C1 segment of cervical spinal cord (tissue), 14 donors: ENCODE data around the gene FAM98C.
"Not testable (repeated sequence)": the region's sequence is repeated elsewhere in the genome, so short reads cannot be mapped to it uniquely, and the experiment has no call there.

ENCODE experiments used
- DNase-seq, 14 donors: peaks; one replicate each; lab custom pipeline; 2025; lab: John Stamatoyannopoulos, UW

The FAM98C gene

GRCh38 chr19:38402967-38403674 lies at the start of gene FAM98C:
FAM98C (plus strand) TSS chr19:38403093; CDS start chr19:38403154, 61 bp downstream.
- peak; percentile 82 to 98 (median 94) for DNase-seq

GRCh38 chr19:38355728-38356725 lies 46.9 kb upstream of the FAM98C start:
- no peak for DNase-seq

DNA sequence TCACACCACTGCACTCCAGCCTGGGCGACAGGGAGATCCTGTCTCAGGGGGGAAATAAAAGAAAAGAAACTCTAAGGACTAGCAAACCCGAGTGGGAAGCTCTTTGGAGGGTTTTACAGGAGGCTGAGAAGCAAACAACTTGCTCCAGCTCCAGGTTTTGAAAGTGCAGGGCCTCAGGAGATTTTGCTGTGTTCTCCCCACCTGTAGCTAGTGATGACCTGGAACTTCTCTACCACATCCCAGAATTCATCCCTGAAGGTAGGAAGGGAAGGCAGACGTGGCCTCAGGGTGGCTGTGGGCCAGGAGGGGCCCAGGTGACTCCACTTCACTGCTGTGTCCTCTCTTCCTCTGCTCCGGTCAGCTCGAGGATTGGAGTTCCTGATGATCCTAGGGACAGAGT lies 44.8 kb upstream of the FAM98C start:
- no peak for DNase-seq

DNA sequence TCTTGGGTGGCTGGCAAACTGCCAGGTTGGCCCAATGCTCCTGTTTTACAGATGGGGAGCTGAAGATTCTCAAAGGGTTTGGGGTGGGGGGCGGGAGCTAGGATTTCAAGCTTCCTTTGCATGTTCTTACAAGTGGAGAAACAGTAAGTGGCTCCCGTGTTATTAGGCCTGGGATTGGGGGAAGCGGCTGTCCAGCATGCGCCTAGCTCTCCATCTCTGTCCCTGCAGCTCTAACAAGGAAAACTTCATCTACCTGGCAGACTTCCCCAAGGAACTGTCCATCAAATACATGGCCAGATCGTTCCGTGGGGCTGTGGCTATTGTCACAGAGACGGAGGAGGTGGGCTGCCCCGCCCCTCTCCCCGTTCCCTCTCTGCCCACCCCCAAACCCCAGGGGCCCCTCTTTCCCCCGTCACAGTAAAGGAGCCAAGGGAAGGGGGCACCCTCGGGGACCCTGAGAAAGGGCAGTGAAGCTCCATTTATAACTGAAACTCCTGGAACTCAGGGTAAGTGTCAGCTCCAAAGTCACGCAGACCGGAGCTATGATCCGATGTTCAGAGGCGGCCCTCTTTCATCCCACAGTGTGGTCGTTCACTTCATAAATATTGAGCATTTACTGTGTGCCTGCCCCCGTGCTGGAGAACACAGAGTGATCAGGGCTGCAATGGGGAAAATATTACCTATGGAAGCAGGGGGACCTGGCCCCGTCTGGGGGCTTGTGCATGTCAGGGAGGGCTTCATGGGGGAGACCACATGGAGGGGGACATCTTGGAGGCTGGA lies 43.5 kb upstream of the FAM98C start:
- no peak for DNase-seq

- no peak for DNase-seq
Measured at GRCh38 chr19:38360351-38360750, 42.5 kb upstream of the FAM98C start.

DNA sequence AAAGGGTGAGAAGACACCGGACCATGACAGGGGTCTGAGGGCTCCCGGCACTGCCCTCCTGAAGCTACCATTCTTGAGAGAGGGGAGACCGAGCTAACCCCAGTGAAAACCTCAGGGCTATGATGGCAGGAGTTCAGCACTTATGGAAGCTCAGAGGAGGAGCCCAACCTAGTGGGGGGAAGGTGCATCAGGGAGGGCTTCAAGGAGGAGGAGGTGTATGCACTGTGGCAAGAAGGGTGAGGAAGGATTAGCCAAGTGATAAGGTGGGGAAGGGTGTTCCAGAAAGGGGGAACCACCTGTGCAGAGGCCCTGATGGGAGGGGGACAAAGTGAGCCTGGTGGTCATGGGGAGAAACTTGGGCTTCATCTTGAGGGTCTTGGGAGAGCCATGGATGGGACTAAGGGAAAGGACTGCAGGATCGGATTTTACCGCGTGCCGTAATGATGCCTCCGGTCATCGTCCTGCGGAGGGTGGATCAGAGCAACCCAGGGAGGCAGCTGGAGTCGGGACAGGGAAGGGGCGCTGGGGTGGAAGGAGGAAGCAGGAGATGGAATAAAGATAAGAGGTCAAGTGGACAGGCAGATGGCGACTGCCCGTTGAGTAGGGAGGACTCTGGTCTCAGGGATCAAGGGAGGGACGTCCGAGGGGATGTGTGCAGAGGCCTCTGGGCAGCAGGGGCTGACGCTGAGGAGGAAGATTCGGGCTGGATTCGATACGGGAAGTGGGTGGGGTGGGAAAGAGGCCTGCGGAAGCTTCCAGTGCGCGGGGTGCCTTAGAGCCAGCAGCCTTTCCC lies 41.9 kb upstream of the FAM98C start:
- DNase-seq, result no peak

- peak in 9 of 14 donors; percentile 5 to 71 (median 34) for DNase-seq
Measured at GRCh38 chr19:38361633-38362075, 41.2 kb upstream of the FAM98C start.

DNA sequence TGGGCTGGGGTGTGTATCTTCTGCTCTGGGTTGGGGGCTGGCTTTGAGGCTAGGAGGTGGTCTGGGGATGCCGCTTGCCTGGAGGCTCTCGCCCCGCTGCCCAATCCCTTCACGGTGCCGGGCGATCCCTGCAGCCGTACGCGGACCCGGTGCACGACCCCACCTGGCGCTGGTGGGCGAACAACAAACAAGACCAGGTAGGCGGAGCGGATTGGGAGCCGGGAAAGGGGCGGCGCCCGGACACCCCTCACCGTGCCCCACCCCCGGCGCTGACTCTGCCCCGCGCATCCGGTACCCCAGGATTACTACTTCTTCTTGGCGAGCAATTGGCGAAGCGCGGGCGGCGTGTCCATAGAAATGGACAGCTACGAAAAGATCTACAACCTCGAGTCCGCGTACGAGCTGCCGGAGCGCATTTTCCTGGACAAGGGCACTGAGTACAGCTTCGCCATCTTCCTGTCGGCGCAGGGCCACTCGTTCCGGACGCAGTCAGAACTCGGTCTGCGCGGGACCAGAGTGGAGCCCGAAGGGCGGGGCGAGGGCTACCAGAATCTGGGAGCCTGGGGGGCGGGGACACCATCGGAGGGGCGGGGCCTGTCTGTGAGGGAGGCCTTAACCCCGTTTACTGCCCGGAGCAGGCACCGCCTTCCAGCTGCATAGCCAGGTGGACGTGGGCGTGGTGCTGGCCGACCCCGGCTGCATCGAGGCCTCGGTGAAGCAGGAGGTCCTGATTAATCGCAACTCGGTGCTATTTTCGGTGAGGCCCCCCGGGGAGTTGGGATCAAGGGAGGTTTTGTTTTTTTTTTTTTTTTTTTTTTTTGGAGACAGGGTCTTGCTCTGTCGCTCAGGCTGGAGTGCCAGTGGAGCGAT lies 40.6 kb upstream of the FAM98C start:
- DNase-seq, result peak in 4 of 14 donors; percentile 5 to 60 (median 10)

GRCh38 chr19:38362946-38363688 lies 39.8 kb upstream of the FAM98C start:
- not testable (repeated sequence) for DNase-seq

DNA sequence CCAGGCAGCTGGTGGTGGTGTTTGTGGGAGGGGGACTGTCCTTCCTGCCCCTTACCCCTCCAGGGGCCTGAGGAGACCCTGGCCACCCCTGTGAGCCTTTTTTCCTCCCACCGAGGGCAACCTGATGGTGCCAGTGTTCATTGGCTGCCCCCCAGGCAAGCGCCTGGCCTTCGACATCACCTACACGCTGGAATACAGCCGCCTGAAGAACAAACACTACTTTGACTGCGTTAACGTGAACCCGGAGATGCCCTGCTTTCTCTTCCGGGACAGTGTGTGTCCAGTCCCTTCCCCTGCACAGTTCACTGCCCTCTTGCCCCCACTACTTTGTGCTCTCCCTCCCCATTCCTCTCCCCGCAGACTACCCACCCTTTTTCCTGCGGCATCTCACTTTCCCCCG lies 35.9 kb upstream of the FAM98C start:
- no peak for DNase-seq

- peak in 1 of 14 donors; percentile 66 for DNase-seq
Measured at GRCh38 chr19:38369584-38369983, 33.3 kb upstream of the FAM98C start.

- DNase-seq, result peak in 2 of 14 donors; percentile 13 to 93
Measured at GRCh38 chr19:38370299-38370698, 32.6 kb upstream of the FAM98C start.

- DNase-seq, result peak in 1 of 14 donors; percentile 10
Measured at GRCh38 chr19:38371081-38371480, 31.8 kb upstream of the FAM98C start.

GRCh38 chr19:38373907-38374331 lies 29.0 kb upstream of the FAM98C start:
- no peak for DNase-seq

GRCh38 chr19:38374332-38375097 lies 28.4 kb upstream of the FAM98C start, which contains the start of gene PSMD8:
PSMD8 (plus strand) TSS chr19:38374571; CDS start chr19:38374602, 31 bp downstream.
- peak; percentile 84 to 100 (median 98) for DNase-seq

GRCh38 chr19:38375098-38375493 lies 27.8 kb upstream of the FAM98C start:
- no peak for DNase-seq

- DNase-seq, result no peak
Measured at GRCh38 chr19:38375748-38376147, 27.1 kb upstream of the FAM98C start.

GRCh38 chr19:38376576-38376975 lies 26.3 kb upstream of the FAM98C start:
- DNase-seq, result no peak
